Measurements from ENCODE around the gene RPS6KA3. TPM values are rescaled to one million over a fixed set of nuclear protein-coding genes. Genes with fewer than 3 reads are reported as not detected.

The RPS6KA3 gene
- total RNA-seq, 1 donor from 2014 or later = 21.8 TPM

GRCh38 chrX:20285511-20285910, 18.8 kb upstream of the RPS6KA3 start:
- TF ChIP-seq CTCF (IDR thresholded peaks at IDR 0.05) = no peak
- H3K27ac Mint-ChIP-seq (ENCODE audit: unreplicated experiment) = no peak overlapping the region
- H3K4me1 Mint-ChIP-seq (ENCODE audit: unreplicated experiment) = no peaks in the 10 kb centered on the region
- H3K36me3 Mint-ChIP-seq (ENCODE audit: unreplicated experiment) = no peaks in the 10 kb centered on the region
- no peak overlapping the region for H3K4me3 Mint-ChIP-seq (ENCODE audit: unreplicated experiment)
- H3K9me3 Mint-ChIP-seq (ENCODE audit: unreplicated experiment) = peaks cover 36% of the 10 kb centered on the region
- H3K27me3 Mint-ChIP-seq (ENCODE audit: unreplicated experiment) = no peaks in the 10 kb centered on the region
- DNase-seq (ENCODE audit: extremely low spot score, unreplicated experiment) = no peak

- Mint-ChIP-seq H3K4me1 (ENCODE audit: unreplicated experiment) (no peaks in the 10 kb centered on the region), H3K9me3 (ENCODE audit: unreplicated experiment) (peaks cover 36% of the 10 kb centered on the region), H3K27me3 (ENCODE audit: unreplicated experiment) (no peaks in the 10 kb centered on the region), H3K36me3 (ENCODE audit: unreplicated experiment) (no peaks in the 10 kb centered on the region), H3K4me3 (ENCODE audit: unreplicated experiment) (no peak overlapping the region), H3K27ac (ENCODE audit: unreplicated experiment) (no peak overlapping the region)
- TF ChIP-seq CTCF (IDR thresholded peaks at IDR 0.05) = no peak
- no peak for DNase-seq (ENCODE audit: extremely low spot score, unreplicated experiment)
Measured at GRCh38 chrX:20284992-20285391, 18.3 kb upstream of the RPS6KA3 start.

- DNase-seq (ENCODE audit: extremely low spot score, unreplicated experiment) = no peak
- Mint-ChIP-seq H3K4me3 (ENCODE audit: unreplicated experiment) (no peak overlapping the region), H3K27me3 (ENCODE audit: unreplicated experiment) (no peaks in the 10 kb centered on the region), H3K36me3 (ENCODE audit: unreplicated experiment) (no peaks in the 10 kb centered on the region), H3K4me1 (ENCODE audit: unreplicated experiment) (no peaks in the 10 kb centered on the region), H3K27ac (ENCODE audit: unreplicated experiment) (no peak overlapping the region), H3K9me3 (ENCODE audit: unreplicated experiment) (peaks cover 34% of the 10 kb centered on the region)
- TF ChIP-seq CTCF (IDR thresholded peaks at IDR 0.05) = no peak
Measured at GRCh38 chrX:20284444-20284843, 17.7 kb upstream of the RPS6KA3 start.

- H3K9me3 Mint-ChIP-seq (ENCODE audit: unreplicated experiment) = peaks cover 31% of the 10 kb centered on the region
- H3K27me3 Mint-ChIP-seq (ENCODE audit: unreplicated experiment) = no peaks in the 10 kb centered on the region
- DNase-seq (ENCODE audit: extremely low spot score, unreplicated experiment) = no peak
- no peak for TF ChIP-seq CTCF (IDR thresholded peaks at IDR 0.05)
- H3K36me3 Mint-ChIP-seq (ENCODE audit: unreplicated experiment) = no peaks in the 10 kb centered on the region
- no peak overlapping the region for H3K4me3 Mint-ChIP-seq (ENCODE audit: unreplicated experiment)
- H3K4me1 Mint-ChIP-seq (ENCODE audit: unreplicated experiment) = no peaks in the 10 kb centered on the region
- no peak overlapping the region for H3K27ac Mint-ChIP-seq (ENCODE audit: unreplicated experiment)
Measured at GRCh38 chrX:20280938-20281337, 14.2 kb upstream of the RPS6KA3 start.

GRCh38 chrX:20274121-20274520, 7.4 kb upstream of the RPS6KA3 start:
- Mint-ChIP-seq H3K27ac (ENCODE audit: unreplicated experiment) (no peak overlapping the region), H3K4me1 (ENCODE audit: unreplicated experiment) (no peaks in the 10 kb centered on the region), H3K4me3 (ENCODE audit: unreplicated experiment) (no peak overlapping the region), H3K9me3 (ENCODE audit: unreplicated experiment) (peaks cover 21% of the 10 kb centered on the region), H3K36me3 (ENCODE audit: unreplicated experiment) (no peaks in the 10 kb centered on the region), H3K27me3 (ENCODE audit: unreplicated experiment) (no peaks in the 10 kb centered on the region)
- TF ChIP-seq CTCF (IDR thresholded peaks at IDR 0.05) = no peak
- no peak for DNase-seq (ENCODE audit: extremely low spot score, unreplicated experiment)

Data from osteocyte (in vitro differentiated cells).